Fibroblast of gingiva (primary cell): ENCODE data around the gene CERKL.
A peak's percentile ranks its signal among the peaks of the same experiment; 100 is the strongest.

Experiments used
- DNase-seq: peaks from one replicate; pipeline ENCODE4 v3.0.0-alpha.2; 2011; ENCODE audit warnings: low read depth

The CERKL gene

DNA sequence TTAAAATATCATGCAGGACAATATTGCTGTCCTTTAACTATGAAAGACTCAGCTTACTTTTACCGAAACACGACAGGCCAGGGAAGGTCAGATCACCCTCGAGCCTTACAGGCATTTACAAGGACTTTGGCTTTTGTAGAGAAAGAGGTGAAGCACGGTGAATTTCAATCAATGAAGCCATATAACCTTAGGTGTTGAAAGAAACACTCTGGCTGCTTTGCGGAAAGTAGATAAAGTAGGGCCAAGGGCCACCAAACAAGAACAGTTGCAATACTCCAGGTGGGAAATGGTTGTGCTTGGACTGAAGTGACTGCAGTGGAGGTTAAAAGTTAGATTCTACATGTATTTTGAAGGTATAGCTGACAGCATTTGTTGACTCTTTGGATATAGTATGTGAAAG is 80.5 kb downstream of the CERKL start:
- DNase-seq = no peak

DNA sequence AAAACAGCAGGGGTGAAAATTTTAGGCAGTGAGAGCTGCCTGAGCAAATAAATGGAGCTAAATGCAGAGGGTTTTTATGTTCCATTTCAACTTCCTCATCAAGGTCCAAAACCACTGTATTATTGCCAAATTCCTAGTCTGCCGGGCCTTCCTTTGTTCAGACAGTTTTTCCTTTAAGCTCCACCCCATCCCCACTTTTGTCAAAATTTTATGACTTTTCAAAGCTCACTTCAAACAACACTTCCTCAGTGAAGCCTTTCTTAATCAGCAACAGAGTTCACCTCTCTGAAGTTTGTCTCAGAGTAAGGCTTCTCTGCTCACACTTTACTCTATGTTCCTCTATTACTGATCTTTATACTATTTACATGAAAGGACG is 81.3 kb downstream of the CERKL start:
- DNase-seq = no peak

DNA sequence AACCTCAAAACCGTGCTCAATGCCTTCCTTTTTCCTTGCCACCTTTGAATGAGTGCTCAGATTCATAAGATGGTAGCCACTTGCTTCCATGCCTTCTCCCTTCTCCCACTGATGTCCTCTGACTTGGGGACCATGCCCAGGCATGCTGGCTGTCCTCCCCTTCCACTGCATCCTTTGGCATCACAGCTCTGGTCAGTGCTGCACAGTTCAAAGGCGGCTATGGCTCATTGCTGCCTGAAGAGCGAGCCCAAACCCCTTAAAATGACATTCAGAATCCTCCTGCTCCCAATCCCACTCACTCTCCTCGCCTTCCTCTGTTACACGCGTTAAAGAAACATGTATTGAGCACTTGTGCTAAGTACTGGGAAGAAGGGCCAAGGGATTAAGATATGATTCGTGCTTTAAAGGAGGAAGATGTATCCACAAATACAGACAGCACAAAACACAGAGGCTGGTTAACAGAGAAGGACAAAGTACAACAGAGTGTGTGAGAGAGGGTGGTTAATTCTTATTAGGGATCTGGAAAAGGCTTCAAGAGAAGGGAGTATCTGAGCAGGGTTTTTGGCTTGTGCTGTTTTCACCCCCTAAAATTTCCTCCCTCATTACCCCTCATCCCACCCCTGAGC is 81.8 kb downstream of the CERKL start:
- DNase-seq = no peak

DNA sequence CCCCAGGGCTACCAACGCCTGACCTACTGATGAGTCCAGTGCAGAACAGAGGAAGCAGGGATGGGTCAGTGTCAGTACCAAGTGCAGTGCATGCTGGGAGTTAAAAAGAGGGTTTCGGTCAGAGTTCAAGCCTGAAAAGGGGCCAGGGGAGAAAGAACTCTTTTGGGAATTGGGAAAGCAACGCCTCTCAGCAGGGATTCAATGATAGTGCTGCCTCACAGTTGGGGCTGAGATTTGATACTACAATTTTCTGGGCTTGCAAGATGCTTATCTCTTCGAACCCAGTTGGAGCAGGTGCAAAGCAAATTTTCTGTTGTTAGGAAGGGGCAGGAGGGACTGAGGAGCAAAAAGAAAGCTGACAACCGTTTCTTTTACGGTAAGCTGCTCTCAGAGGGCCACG is 82.6 kb downstream of the CERKL start:
- no peak for DNase-seq

DNA sequence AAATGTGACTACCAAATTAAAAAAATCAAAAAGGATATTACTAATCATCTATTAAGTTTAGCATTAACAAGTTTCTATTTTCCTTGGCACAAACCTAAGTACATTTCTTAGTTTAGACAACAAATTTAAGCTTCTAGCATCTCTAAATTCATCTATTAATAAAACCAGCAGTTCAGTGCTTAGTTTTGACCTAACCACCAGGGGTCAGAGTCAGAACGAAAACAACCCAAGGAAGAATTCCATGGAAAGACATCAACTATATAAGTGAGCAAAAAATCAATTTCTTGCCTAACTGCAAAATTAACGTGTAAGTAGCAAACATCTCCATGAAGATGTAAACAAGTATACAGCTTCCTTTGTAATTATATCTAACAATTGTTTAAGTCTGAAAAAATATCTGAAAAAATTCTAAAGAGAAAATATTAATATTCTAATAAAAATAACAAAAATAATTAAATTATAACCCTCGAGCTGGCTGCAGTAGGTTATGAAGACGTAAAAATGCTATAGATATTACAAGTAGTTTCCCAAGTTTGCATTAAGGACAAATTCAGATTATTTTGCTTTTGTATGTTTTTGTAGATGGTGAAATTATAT is 83.7 kb downstream of the CERKL start:
- peak; percentile 14 for DNase-seq

DNA sequence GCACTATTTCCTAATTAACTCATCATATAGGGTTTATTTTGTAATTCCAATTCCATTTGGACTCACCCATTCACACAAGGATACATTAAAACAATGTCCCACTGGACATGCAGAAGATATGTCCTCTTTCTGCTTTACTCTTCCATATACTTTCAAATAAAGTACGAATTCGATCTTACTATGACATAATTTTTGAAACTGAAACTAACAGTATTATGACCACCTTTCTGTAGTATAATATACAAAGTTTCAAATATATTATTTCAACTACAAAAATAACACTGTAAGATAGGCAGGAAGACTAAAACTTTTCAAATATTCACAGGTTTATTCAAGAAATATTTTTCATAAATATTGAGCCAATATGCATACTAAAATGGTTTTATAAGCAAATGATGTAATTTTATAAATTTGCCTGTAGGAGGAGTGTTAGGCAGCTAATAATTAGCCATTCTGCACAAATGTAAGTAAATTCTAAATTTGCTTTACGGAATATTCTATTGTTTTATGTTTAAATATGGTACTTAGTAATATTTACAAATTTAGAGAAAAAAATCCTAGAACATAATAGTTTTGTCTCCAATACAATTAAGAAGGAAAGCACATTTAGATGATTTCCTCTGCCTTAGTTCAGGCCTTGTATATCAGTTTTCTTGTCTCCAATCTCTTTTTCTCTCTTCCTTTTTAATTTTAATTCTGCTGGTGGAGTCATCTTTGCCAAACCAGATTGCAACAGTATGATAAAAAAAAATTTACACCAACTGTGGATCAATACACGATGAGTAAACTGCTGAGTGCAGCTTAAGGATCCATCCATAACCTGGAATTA is 85.9 kb downstream of the CERKL start:
- DNase-seq = no peak

DNA sequence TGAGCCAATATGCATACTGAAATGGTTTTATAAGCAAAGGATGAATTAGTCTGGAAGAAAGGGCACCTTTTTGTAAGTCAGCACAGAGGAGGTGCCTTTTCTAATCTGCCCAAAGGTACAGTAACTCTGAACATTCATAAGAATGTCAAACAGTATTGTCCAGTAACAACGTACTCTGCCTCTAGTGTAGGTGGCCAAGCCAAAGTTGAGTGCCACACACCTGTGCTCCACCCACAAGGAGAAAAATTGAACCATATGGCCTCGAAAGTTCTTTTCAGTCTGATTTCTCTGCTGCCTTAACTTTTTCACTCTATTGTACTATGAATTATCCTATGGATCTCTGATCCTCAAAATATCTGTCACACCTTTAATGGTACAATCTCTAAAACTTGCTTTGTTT is 86.8 kb downstream of the CERKL start:
- no peak for DNase-seq

DNA sequence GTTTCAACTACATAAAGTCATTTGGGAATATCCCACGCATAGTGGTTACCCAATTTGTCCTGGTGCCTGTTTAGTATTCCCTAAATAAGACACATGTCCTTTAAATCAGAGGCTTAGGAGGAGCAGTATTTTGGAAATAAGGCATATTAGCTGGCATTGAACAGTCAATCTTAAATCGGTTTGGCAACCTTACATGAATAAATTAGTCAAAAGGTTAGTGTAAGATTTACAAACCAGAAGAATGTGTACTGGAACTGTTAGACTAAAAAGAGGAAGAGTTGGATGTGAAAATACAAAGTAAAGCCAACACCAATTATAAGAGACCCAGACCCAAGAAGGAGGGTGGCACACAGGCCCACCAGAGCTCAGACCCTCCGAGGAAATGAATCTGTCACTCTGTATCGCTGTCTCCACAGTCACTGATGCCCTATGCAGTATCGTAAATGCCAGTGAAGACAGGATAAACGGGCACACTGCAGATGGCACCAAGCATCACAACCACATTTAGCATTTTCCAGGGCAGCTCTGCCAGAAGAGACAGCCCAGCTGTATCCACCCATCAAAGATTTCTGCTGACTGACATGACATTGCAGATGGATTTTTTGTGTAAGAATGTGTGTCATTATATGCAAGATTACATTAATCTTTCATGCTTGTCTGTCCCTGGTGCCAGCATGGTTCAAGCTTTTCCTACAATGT is 90.4 kb downstream of the CERKL start:
- DNase-seq = no peak

DNA sequence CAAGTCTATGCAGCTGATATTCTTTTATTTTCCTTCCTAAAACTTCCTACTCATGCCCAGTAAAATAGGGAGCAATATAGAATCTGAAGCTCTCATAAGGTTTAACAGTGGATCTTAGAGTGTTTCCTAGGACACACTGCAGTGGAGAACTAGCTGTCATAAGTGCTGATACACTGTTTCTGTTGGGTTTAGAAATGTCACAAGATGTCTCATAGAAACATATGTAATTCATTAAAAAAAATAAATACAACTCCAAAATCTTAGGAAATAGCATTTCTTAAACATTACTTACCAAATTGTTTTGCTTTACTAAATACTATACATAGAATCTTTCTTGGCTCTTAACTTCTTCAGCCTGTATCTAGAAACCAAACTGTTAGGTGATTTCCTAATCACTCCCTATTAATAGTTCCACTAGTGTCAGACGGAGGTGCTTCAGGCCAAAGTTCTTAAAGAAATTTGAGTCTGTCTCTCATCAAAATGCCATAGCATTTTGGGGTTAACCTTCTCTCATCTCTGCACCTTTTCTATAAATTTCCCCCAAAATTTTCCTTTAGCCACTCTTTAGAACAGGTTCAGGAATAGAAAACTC is 93.7 kb downstream of the CERKL start:
- peak; percentile 84 for DNase-seq

DNA sequence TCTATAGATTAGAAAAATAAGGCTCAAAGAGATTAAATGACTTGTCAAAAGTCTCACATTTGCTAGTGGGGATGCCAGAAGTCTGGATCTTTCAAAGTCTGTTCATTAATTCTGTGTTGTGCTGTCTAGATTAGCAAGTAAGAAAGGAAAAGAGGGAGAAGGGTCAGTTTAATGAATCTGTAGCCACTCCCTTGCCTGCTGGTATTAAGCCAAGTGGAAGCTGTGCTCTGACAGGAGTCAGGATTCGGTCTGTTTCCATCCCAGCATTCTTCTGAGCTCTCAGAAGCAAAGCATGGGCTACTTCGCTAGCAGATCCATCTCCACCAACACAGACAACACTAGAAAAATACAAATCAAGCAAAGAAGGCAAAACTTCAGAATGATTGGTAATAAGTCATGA is 98.5 kb downstream of the CERKL start:
- no peak for DNase-seq

DNA sequence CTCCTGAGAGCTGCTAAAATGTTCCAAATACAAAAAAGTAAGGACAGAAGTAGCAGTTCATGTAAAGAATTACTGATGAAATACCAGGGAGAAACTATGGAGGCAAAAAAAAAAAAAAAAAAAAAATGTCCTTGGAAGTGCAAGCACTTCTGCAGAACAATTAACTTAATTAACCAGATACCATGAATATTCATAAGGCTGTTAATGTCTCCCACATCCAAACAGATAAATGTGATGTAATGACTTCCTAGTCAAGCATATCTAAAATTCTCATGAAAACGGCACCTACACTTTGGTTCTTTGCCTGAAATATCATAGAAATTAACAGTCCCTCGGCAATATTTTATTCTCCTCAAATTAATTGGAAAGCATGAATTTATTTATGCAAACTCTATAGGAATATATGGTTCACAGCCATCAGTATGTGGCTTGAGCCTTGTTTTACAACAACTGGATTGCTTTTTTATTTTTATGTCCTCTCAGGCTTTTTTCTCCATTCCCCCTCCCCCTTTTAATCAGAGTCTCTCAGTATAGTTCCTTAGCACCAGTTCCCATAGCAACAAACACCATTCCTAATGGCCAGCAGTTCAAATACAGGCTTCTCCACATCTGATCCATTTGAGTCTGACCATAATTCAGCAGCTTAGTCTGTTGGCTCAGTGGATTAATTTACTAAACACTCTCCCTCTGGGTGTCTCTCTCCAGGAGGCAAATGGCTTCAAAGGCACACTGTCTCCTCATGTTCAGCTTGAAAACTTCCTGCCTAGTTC is 102.7 kb downstream of the CERKL start:
- DNase-seq = no peak

DNA sequence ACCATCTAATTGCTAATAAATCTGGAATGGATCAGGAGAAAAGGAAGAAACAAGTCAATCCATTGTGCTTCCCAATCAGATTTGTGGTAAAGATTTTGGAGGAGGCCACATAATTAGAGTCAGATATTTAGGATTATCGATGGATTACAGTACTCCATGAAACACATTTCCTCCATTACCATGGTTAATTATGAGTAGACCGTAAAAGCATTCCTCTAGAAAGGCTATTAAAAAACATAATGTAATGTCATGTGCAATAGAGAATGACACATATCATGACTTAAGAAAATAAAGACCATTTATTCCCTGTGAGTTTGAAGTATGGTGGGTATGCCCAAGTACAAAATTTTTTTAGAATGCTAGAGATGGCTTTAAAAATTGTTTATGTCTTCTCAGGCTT is 103.7 kb downstream of the CERKL start:
- DNase-seq = no peak

DNA sequence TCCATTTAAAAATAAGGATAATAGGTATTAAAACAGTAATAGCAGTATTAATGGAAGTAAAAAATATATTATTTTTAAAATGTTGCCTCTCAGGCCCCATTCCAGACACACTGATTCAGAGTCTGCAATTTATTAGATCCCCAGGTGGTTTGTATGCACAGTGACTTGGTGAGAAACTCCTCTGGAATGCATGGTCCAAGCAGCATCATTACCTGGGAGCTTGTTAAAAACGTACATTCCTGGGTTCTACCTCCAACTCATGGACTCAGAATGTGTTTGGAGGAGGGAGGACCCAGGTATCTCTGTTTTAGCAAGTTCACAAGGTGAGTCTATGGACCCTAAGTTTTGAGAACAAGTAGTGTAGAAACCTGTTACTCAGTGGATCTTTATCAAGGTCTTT is 104.1 kb downstream of the CERKL start:
- DNase-seq = no peak

DNA sequence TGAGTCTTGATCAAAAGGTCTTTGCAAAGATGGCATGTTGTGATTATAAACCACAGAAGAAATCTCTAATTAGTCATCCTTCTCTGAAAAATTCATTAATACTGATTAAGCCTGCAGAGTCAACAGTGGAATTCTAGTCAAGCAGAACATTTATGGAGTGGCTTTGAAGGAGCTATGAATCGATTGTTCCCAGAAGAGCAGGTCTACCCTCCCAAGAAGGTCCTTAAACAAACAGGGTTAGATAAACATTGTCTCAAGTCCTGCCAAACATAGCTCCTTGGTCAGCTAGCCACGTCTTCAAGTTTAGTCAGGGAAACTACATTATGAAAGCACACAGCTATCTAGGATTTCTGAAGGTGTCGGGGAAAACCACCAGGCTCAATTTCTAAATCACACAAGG is 110.8 kb downstream of the CERKL start:
- peak; percentile 2 for DNase-seq

DNA sequence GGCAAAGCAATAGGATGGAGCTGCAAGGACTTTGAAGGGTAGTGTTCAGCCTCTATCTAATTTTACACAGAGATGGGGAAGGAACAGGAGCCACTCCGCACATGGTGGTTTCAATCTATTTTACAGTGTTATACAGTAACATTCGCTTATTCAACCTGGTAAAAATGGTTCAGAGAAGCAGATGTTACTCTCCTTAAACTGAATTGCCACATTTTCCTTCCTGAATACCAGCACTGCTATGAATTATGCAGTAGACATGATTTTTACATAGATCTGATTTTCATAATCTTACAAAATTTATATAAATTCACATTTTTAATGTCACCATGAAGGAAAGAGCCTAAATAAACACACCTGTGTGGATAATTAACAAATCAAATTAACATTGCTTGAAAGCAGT is 114.7 kb downstream of the CERKL start:
- no peak for DNase-seq

DNA sequence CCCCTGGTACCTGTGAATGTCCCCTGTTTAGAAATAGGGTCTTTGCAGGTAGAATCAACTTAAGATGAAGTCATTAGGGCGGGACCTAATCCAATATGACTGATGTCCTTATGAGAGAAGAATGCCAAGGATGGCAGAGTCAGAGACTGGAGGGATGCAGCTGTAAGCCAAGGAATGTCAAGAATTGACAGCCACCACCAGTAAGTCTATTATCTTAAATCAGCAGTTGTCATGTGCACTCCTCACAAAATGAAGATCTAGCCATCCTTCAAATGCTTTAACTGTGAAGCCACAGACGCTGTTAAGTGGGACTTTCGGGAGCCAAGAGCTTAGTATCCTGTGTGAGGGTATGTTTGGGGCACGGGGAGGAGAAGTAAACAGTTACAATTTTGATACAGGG is 116.5 kb downstream of the CERKL start:
- DNase-seq = no peak

DNA sequence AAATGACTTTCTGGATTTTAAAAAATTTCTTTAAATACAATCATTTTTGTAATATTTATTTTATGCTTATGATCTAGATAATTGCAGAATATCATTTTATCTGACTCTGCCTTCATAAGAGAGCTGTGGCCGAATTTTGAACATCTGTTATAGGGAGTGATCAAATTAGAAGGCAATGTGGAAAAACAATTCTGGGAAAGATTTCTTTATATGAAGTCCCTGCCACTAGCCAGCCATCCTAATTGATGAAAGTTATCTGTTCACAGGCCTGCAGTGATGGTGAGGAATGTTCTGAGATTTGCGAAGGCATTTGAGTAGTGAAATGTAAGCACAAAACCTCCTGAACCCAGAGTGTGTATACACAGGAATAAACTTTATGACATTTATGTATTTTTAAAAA is 120.2 kb downstream of the CERKL start:
- no peak for DNase-seq

DNA sequence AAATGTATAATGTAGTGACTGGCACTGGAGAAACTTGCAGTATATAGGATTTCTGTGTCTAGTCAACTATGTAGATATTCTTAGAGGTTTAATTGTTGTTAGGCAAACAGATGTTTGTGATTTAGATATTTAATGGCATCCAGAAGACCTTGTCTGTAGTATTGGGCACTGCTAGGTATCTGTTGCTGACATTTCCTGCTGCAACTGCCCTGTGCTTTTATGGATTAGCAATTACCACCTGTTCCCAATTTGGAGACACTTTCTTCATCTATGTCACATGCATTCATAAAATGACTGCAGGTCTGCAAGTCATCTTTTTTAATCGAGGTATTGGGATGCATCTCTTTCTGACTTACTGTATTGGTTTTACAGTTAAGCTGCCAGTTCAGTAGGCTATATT is 128.5 kb downstream of the CERKL start:
- no peak for DNase-seq

DNA sequence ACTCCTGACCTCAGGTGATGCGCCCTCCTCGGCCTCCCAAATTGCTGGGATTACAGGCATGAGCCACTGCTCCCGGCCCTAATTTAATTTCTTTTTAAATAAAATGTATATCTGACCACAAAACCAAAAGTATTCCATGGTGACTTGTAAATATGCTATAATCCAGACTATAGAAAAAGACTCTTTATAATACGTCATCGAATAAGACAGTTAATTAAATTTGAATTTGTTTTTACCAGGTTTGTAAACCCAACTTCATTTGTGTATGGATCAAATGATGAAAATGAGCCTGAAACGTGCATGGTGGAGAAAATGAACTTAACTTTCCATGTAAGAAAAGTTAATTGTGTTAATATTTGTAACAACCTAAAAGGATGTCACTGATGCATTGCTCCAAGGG is 129.8 kb downstream of the CERKL start:
- DNase-seq = no peak

DNA sequence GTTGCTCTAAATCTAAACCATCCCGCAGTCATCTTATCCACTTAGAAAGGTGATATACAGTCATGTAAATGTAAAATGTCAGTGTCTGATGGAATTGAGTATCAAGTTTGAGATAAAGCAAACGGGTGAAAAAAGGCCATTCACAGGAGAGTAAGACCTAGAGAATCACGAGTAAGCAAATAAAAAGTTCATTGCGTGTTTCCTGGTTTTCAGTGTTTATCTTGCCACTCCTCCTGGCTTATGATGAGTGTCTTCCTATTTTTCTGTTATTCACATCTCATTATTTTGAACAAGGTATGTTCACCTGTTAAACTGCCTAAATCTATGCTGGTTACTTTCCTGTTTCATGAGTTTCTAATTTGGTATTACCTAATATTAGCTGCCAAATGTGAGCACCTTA is 130.9 kb downstream of the CERKL start:
- no peak for DNase-seq

DNA sequence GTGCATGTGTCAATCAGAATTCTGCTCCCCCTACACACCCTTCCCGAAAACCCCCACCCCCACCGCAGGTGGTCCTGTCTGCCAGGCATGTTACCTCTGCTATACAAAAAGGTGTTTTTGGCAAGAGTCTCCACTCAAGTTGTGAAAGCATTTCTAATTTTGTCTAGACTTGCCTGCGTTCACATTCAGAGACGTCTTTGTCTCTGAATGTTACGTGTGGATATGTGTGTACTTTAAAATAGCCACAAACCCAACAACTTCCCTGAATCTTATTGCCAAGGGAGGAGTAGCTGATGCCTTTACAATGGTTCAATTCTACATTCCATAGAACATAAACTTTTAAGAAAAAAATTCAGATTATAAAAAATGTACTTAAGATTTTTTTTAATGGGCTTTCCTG is 133.1 kb downstream of the CERKL start:
- no peak for DNase-seq

DNA sequence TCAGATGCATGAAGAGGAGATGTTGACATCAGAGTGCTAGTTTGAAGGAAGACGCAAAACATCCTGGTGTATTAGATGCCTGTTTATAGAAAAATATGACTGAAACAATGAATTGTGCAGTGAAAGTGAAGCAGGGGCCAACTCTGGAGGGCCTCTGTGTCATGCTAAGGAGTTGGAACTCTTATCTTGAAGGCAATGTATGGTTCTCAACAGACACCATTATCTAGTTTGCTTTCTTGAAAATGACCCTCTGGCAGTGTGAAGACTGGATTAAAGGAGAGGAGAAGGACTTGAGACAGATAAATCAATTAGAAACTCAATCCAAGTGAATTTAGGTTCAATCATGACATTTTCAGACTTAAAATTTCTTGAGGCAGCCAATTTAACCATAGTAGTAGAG is 136.7 kb downstream of the CERKL start:
- no peak for DNase-seq
